ENCODE data around the gene MISP. TPM values are rescaled to one million over a fixed set of nuclear protein-coding genes. Genes with fewer than 3 reads are reported as not detected.

MISP gene
- total and polyA plus RNA-seq, 2 of the 4 experiments (the other 2 are of a cell fraction) = not detected

- dilution Hi-C loops (cut with HindIII; ENCODE audit: low sequenced_read_pairs, unreplicated experiment) (no loop called here), in situ Hi-C loops (cut with MboI; ENCODE audit: low sequenced_read_pairs) (no loop called here), intact Hi-C loops (cut with micrococcal nuclease) (no loop called here)
- H2AK9ac ChIP-seq (replicated peaks; ENCODE audit: low read depth, low read length, poor library complexity) = peak overlapping the region; percentile 55
- H3K23ac ChIP-seq (ENCODE audit: low read depth, low read length) = no peak overlapping the region
- H2AK5ac ChIP-seq (ENCODE audit: low read depth, low read length) = no peak overlapping the region
- no peak overlapping the region for H3K14ac ChIP-seq (replicated peaks; ENCODE audit: low read depth, low read length)
- H4K91ac ChIP-seq (ENCODE audit: insufficient read depth, low read depth, low read length) = no peak overlapping the region
- H3K56ac ChIP-seq (ENCODE audit: extremely low read depth, insufficient read depth, low read length) = no peak overlapping the region
- H3K36me3 ChIP-seq (ENCODE audit: control insufficient read depth, insufficient read depth, low read length) = peaks cover 4% of the 10 kb centered on the region; the same call in 1 of the 2 replicates
- no peak overlapping the region for H2BK20ac ChIP-seq (ENCODE audit: low read depth, low read length)
- DNase-seq (no peak), ATAC-seq (ENCODE audit: low read depth) (no peak)
- H3K18ac ChIP-seq (ENCODE audit: low read depth, low read length) = no peak overlapping the region
- H2BK120ac ChIP-seq (ENCODE audit: low read depth, low read length) = no peak overlapping the region
- no peak overlapping the region for H3K9ac ChIP-seq (ENCODE audit: low read depth, low read length)
- no peak overlapping the region for H2BK15ac ChIP-seq (ENCODE audit: low read depth, low read length)
- no peak overlapping the region for H2BK5ac ChIP-seq (ENCODE audit: low read depth, low read length, poor library complexity, severe bottlenecking)
- BruUV-seq (replicated peaks) = no TSS peak
- no peak overlapping the region for H4K5ac ChIP-seq (ENCODE audit: low read depth, low read length)
- no peak overlapping the region for H3K27ac ChIP-seq (ENCODE audit: insufficient read depth, low read length)
- POLR2A ChIA-PET (ENCODE audit: unreplicated experiment) = no interaction called here
- CTCF ChIA-PET = no interaction called here
- no peak overlapping the region for H2AFZ ChIP-seq (replicated peaks; ENCODE audit: low read length, poor library complexity)
- peaks cover 2% of the 10 kb centered on the region; the same call in 1 of the 2 replicates for H3K4me1 ChIP-seq (ENCODE audit: control insufficient read depth, insufficient read depth, low read length)
- H3K27me3 ChIP-seq (ENCODE audit: control insufficient read depth, insufficient read depth, low read length) = no peaks in the 10 kb centered on the region
- H3K79me1 ChIP-seq (ENCODE audit: low read depth in 1 of 2, low read length in 2 of 2) = peaks cover 0 to 3% of the 10 kb centered on the region in 2 experiments; a peak in 1 of 4 replicates
- H4K20me1 ChIP-seq (ENCODE audit: insufficient read depth, low read length) = peaks cover 10% of the 10 kb centered on the region
- H3K9me1 ChIP-seq (ENCODE audit: insufficient read depth, low read length) = no peaks in the 10 kb centered on the region
- whole genome bisulfite sequencing, 2 experiments (ENCODE audit: extremely low coverage in 2 of 2, insufficient read length in 1 of 2) = 91% methylated on average over 3 of the region's 12 CpGs; no CpG with 5 or more reads in 1 of the 2 experiments
- H3K4me2 ChIP-seq (ENCODE audit: low read depth, low read length) = no peak overlapping the region
- H3K4ac ChIP-seq (ENCODE audit: low read depth, low read length) = no peak overlapping the region
- TF ChIP-seq MXI1 (IDR thresholded peaks at IDR 0.05; ENCODE audit: borderline replicate concordance, low read depth, low read length) = no peak
- TF ChIP-seq SMC3 (IDR thresholded peaks at IDR 0.05; ENCODE audit: low read depth, low read length) = no peak
- TF ChIP-seq ELK1 (IDR thresholded peaks at IDR 0.05; ENCODE audit: borderline replicate concordance, low read depth, low read length) = no peak
- no peak for TF ChIP-seq CHD1 (IDR thresholded peaks at IDR 0.05; ENCODE audit: low read depth, low read length)
- TF ChIP-seq FOS (IDR thresholded peaks at IDR 0.05; ENCODE audit: low read depth, low read length) = no peak
- no peak for TF ChIP-seq CEBPB (IDR thresholded peaks at IDR 0.05; ENCODE audit: low read depth, low read length)
- TF ChIP-seq MAFK (IDR thresholded peaks at IDR 0.05; ENCODE audit: low read depth, low read length) = no peak
- no peak for TF ChIP-seq NFE2L2 (IDR thresholded peaks at IDR 0.05; ENCODE audit: low read depth, low read length)
- TF ChIP-seq CTCF (conservative IDR thresholded peaks at IDR 0.05; ENCODE audit: low read depth, low read length) = no peak
- TF ChIP-seq USF2 (IDR thresholded peaks at IDR 0.05; ENCODE audit: low read depth, low read length) = no peak
- no peak for TF ChIP-seq RAD21 (IDR thresholded peaks at IDR 0.05; ENCODE audit: low read length)
- no peak for TF ChIP-seq RCOR1 (IDR thresholded peaks at IDR 0.05; ENCODE audit: insufficient replicate concordance, low read length)
- no peak for TF ChIP-seq POLR2A (IDR thresholded peaks at IDR 0.05; ENCODE audit: low read depth, low read length)
- no peak for TF ChIP-seq RFX5 (IDR thresholded peaks at IDR 0.05; ENCODE audit: low read depth, low read length)
- TF ChIP-seq MAZ (IDR thresholded peaks at IDR 0.05; ENCODE audit: borderline replicate concordance, low read depth, low read length) = no peak
- no peak for TF ChIP-seq BHLHE40 (IDR thresholded peaks at IDR 0.05; ENCODE audit: low read depth, low read length)
- no peaks in the 10 kb centered on the region for H3K9me3 ChIP-seq (ENCODE audit: control insufficient read depth, insufficient read depth, low read length)
- no peak overlapping the region for H4K8ac ChIP-seq (ENCODE audit: low read depth in 2 of 2, low read length in 2 of 2)
- H3K4me3 ChIP-seq (ENCODE audit: insufficient read depth, low read depth, low read length) = no peak overlapping the region
These were observed 42.9 kb downstream of the MISP start for GRCh38 chr19:793806-794205.
